ENCODE measurements around the gene IST1. TPM values are rescaled to one million over a fixed set of nuclear protein-coding genes. Genes with fewer than 3 reads are reported as not detected.
"Not testable (repeated sequence)": the region's sequence is repeated elsewhere in the genome, so short reads cannot be mapped to it uniquely, and the experiment has no call there.

The IST1 gene
- total and polyA plus RNA-seq, 10 of the 15 experiments (the other 5 are each of a cell fraction or from before 2014, with no cell fraction given) = 97.3 to 293 (median 138) TPM

DNA sequence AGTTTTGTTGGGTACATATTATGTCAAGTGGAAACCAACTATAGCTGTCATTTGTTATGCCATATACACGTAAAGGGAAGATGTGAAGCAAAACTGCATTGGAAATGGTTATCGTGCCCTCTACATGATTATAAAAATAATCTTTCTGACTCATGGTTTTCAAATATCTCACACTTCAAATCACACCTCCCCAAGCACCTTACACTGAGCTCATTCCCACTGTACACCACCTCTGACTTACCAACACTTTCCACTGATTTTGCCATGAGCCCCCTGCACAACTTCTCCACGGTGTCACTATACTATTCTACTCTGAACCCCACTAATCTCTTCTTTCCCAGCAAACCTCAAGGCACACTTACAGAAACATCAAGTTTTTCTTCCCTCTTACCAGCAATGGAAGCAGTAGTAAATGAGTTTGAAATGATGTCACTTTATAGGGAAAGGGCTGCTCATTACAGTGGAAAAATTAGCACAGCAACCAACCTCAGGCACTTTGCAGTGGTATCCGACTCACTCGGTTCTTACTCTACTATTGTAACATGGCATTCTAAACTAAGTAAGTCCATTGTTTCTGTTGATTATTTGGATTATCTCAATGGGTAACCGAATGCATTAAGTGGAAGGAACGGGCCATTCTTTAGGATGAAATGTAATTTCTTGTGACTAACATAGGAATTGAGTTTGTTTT is 30.0 kb upstream of the IST1 start:
- DNase-seq (ENCODE audit: low read depth, low spot score) (no peak), ATAC-seq (no peak), FAIRE-seq (no peak)
- Histone ChIP-seq H3K36me3 (ENCODE audit: control insufficient read depth in 2 of 2, insufficient read depth in 2 of 2, low read length in 1 of 2) (peaks cover 0 to 8% of the 10 kb centered on the region in 2 experiments; a peak in 3 of 4 replicates), H3K27ac (ENCODE audit: control insufficient read depth, insufficient read depth) (no peak overlapping the region), H3K4me2 (ENCODE audit: control insufficient read depth, insufficient read depth) (no peak overlapping the region), H3K79me2 (ENCODE audit: control insufficient read depth, insufficient read depth, low read length) (no peaks in the 10 kb centered on the region), H3K4me1 (ENCODE audit: control insufficient read depth, insufficient read depth, low read length) (no peaks in the 10 kb centered on the region), H3K27me3 (replicated peaks in 1 of 2; ENCODE audit: control insufficient read depth in 2 of 2, insufficient read depth in 2 of 2, low read length in 1 of 2) (no peaks in the 10 kb centered on the region), H3K4me3 (no peak overlapping the region), H4K20me1 (ENCODE audit: control insufficient read depth, insufficient read depth) (no peaks in the 10 kb centered on the region), H3K9me3 (replicated peaks; ENCODE audit: control insufficient read depth, insufficient read depth, low read length) (no peaks in the 10 kb centered on the region), H3K9ac (ENCODE audit: control insufficient read depth, insufficient read depth, low read length) (no peak overlapping the region), H2AFZ (ENCODE audit: control insufficient read depth, low read depth, low read length) (no peak overlapping the region)
- 94% methylated on average over 7 of the region's 7 CpGs for WGBS (ENCODE audit: insufficient coverage, insufficient replicate concordance, low lambda C conversion rate, missing lambda C conversion rate)
- RAD21 ChIA-PET (ENCODE audit: unreplicated experiment) = no interaction called here
- POLR2A ChIA-PET = interaction anchor here (0.7 kb wide), 1 partner anchor 159 kb away, joined by 3 read pairs; no protein-coding TSS in a partner anchor
- CTCF ChIA-PET = interaction anchor here (1.1 to 2.0 kb wide), 2 partner anchors 11 to 17 kb away, joined by 3 to 7 read pairs; no protein-coding TSS in a partner anchor
- no TSS peak for BruUV-seq (replicated peaks)
- SMC1A ChIA-PET (ENCODE audit: uncharacterized antibody, unreplicated experiment) = interaction anchor here (0.7 to 1.5 kb wide), 5 partner anchors 8 to 36 kb away, joined by 3 to 6 read pairs (median 3); no protein-coding TSS in a partner anchor
- TF ChIP-seq JUND (IDR thresholded peaks at IDR 0.05; ENCODE audit: low read depth, low read length) (no peak), TARDBP (IDR thresholded peaks at IDR 0.05; ENCODE audit: borderline replicate concordance) (no peak), BRCA1 (IDR thresholded peaks at IDR 0.05; ENCODE audit: low read depth, low read length) (no peak)
- intact Hi-C loops (cut with micrococcal nuclease; ENCODE audit: unreplicated experiment) = no loop called here
- in situ Hi-C loops (cut with MboI) = no loop called here

DNA sequence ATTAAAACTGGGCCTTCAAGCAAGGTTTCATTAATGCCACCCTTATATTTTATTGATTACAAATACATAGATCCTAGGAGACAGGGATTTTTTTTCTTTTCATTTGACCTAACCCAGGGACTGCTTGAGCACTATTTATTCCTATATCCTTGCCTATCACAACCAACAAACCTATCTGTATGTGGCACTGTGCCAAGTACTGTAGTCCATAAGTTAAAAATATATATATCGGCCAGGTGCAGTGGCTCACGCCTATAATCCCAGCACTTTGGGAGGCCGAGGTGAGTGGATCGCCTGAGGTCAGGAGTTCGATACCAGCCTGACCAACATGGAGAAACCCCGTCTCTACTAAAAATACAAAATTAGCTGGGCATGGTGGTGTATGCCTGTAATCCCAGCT is 28.2 kb upstream of the IST1 start:
- FAIRE-seq; H3K36me3 ChIP-seq (ENCODE audit: control insufficient read depth in 2 of 2, insufficient read depth in 2 of 2, low read length in 1 of 2); H3K79me2 ChIP-seq (ENCODE audit: control insufficient read depth, insufficient read depth, low read length); RAD21 ChIA-PET (ENCODE audit: unreplicated experiment); H3K4me3 ChIP-seq; intact Hi-C loops (cut with micrococcal nuclease; ENCODE audit: unreplicated experiment); in situ Hi-C loops (cut with MboI); H3K27me3 ChIP-seq (replicated peaks in 1 of 2; ENCODE audit: control insufficient read depth in 2 of 2, insufficient read depth in 2 of 2, low read length in 1 of 2); BruUV-seq (replicated peaks); H4K20me1 ChIP-seq (ENCODE audit: control insufficient read depth, insufficient read depth); ATAC-seq; DNase-seq (ENCODE audit: low read depth, low spot score); H3K9ac ChIP-seq (ENCODE audit: control insufficient read depth, insufficient read depth, low read length); H3K27ac ChIP-seq (ENCODE audit: control insufficient read depth, insufficient read depth); H2AFZ ChIP-seq (ENCODE audit: control insufficient read depth, low read depth, low read length); H3K4me1 ChIP-seq (ENCODE audit: control insufficient read depth, insufficient read depth, low read length); H3K4me2 ChIP-seq (ENCODE audit: control insufficient read depth, insufficient read depth); H3K9me3 ChIP-seq (replicated peaks; ENCODE audit: control insufficient read depth, insufficient read depth, low read length): not testable (repeated sequence)
- ChIA-PET POLR2A (interaction anchor here (1.3 kb wide), 1 partner anchor 13 kb away, joined by 4 read pairs; no protein-coding TSS in a partner anchor), SMC1A (ENCODE audit: uncharacterized antibody, unreplicated experiment) (interaction anchor here (1.5 kb wide), 1 partner anchor 10 kb away, joined by 6 read pairs; no protein-coding TSS in a partner anchor), CTCF (interaction anchor here (1.4 kb wide), 1 partner anchor 15 kb away, joined by 4 read pairs; no protein-coding TSS in a partner anchor)
- WGBS (ENCODE audit: insufficient coverage, insufficient replicate concordance, low lambda C conversion rate, missing lambda C conversion rate) = 96% methylated on average over 6 of the region's 6 CpGs

Measured in GM12878 (cell line).